SJCRH30 (cell line): ENCODE results near the gene NDUFA1. TPM values are rescaled to one million over a fixed set of nuclear protein-coding genes. Genes with fewer than 3 reads are reported as not detected.

Experiments used
- total RNA-seq: library from RNA; depleted of rRNA; stranded (reverse); fragments of >200 nt; shearing (Covaris generic); gene quantifications from 2 replicates; pipeline ENCODE4 v1.2.3, GENCODE V29; 2014; rRNA removed

The NDUFA1 gene
- total RNA-seq, 1 experiment from 2014 or later: 293 TPM

Other genes starting within 250 kb of the NDUFA1 start
- 70.9 and 73.8 TPM in 2 replicates for gene SEPTIN6, start 178.7 kb upstream of the NDUFA1 start, total RNA-seq
- gene SOWAHD, start 113.2 kb upstream of the NDUFA1 start, total RNA-seq: not detected in 2 replicates
- 7,998 and 9,259 TPM in 2 replicates for gene RPL39, start 80.2 kb upstream of the NDUFA1 start, total RNA-seq
- 25.1 and 33.9 TPM in 2 replicates for gene UPF3B, start 18.9 kb upstream of the NDUFA1 start, total RNA-seq
- gene RNF113A, start 99 bp upstream of the NDUFA1 start, total RNA-seq: 48.5 and 51.9 TPM in 2 replicates
- not detected in 2 replicates for gene AKAP14, start 24.1 kb downstream of the NDUFA1 start, total RNA-seq
- gene NKAP, start 71.9 kb downstream of the NDUFA1 start, total RNA-seq: 14.2 and 15.3 TPM in 2 replicates
- gene RHOXF2B, start 205.9 kb downstream of the NDUFA1 start, total RNA-seq: not detected in 2 replicates
- not detected in 2 replicates for gene RHOXF1, start 244.1 kb downstream of the NDUFA1 start, total RNA-seq